Measurements from ENCODE around the gene TGM4.
"Not testable (repeated sequence)": the region's sequence is repeated elsewhere in the genome, so short reads cannot be mapped to it uniquely, and the experiment has no call there.

The TGM4 gene

GRCh38 chr3:44915702-44916438, 41.5 kb downstream of the TGM4 start:
- DNase-seq (ENCODE audit: low read depth), result no peak

- no peak for DNase-seq (ENCODE audit: low read depth)
Measured at GRCh38 chr3:44918087-44918486, 43.7 kb downstream of the TGM4 start.

GRCh38 chr3:44918581-44918980, 44.2 kb downstream of the TGM4 start:
- DNase-seq (ENCODE audit: low read depth), result no peak

GRCh38 chr3:44920081-44920480, 45.7 kb downstream of the TGM4 start:
- DNase-seq (ENCODE audit: low read depth), result no peak

GRCh38 chr3:44923632-44924456, 49.4 kb downstream of the TGM4 start:
- DNase-seq (ENCODE audit: low read depth), result no peak

GRCh38 chr3:44924457-44925084, 50.2 kb downstream of the TGM4 start:
- DNase-seq (ENCODE audit: low read depth), result no peak

GRCh38 chr3:44926172-44926571, 51.8 kb downstream of the TGM4 start:
- no peak for DNase-seq (ENCODE audit: low read depth)

- no peak for DNase-seq (ENCODE audit: low read depth)
Measured at GRCh38 chr3:44926921-44927320, 52.5 kb downstream of the TGM4 start.

- no peak for DNase-seq (ENCODE audit: low read depth)
Measured at GRCh38 chr3:44927371-44927770, 53.0 kb downstream of the TGM4 start.

- no peak for DNase-seq (ENCODE audit: low read depth)
Measured at GRCh38 chr3:44929782-44930181, 55.4 kb downstream of the TGM4 start.

- no peak for DNase-seq (ENCODE audit: low read depth)
Measured at GRCh38 chr3:44930911-44931310, 56.5 kb downstream of the TGM4 start.

GRCh38 chr3:44931791-44932190, 57.4 kb downstream of the TGM4 start:
- DNase-seq (ENCODE audit: low read depth), result no peak

- DNase-seq (ENCODE audit: low read depth), result no peak
Measured at GRCh38 chr3:44932271-44932670, 57.9 kb downstream of the TGM4 start.

GRCh38 chr3:44932986-44933944, 58.9 kb downstream of the TGM4 start:
- DNase-seq (ENCODE audit: low read depth), result no peak

GRCh38 chr3:44939581-44940036, 65.2 kb downstream of the TGM4 start:
- no peak for DNase-seq (ENCODE audit: low read depth)

GRCh38 chr3:44942202-44942921, 68.0 kb downstream of the TGM4 start:
- DNase-seq (ENCODE audit: low read depth), result no peak

GRCh38 chr3:44948239-44948638, 73.8 kb downstream of the TGM4 start:
- no peak for DNase-seq (ENCODE audit: low read depth)

GRCh38 chr3:44949770-44950169, 75.4 kb downstream of the TGM4 start:
- not testable (repeated sequence) for DNase-seq (ENCODE audit: low read depth)

GRCh38 chr3:44950275-44950734, 75.9 kb downstream of the TGM4 start:
- DNase-seq (ENCODE audit: low read depth), result no peak

GRCh38 chr3:44952689-44953088, 78.3 kb downstream of the TGM4 start:
- no peak for DNase-seq (ENCODE audit: low read depth)

- no peak for DNase-seq (ENCODE audit: low read depth)
Measured at GRCh38 chr3:44954304-44954703, 79.9 kb downstream of the TGM4 start.
